IMR-90 (cell line): ENCODE measurements around the gene CHMP1B. TPM values are rescaled to one million over a fixed set of nuclear protein-coding genes. Genes with fewer than 3 reads are reported as not detected.

ENCODE experiments used
- ATAC-seq: fragments of 200-7000 bp; cut with Tn5 transposase; 2 replicates; pipeline ENCODE4 v1.9.1; 2020; ENCODE audit warnings: low read depth, mild to moderate bottlenecking, moderate library complexity
- BruUV-seq: library from RNA; stranded (reverse); fragments of 400-500 nt; replicated peaks from 2 replicates; lab custom pipeline; 2021; lab: Mats Ljungman, UMichigan
- CTCF ChIA-PET: fragments of 300-600 bp; formaldehyde crosslinking; extraction: SDS; loops from one replicate; lab custom pipeline; 2021; ENCODE audit warnings: antibody characterized with exemption; lab: Yijun Ruan, JAX
- POLR2A ChIA-PET: fragments of 300-600 bp; sonication (Branson Sonifier 250); formaldehyde crosslinking; loops from one replicate; lab custom pipeline; 2022; ENCODE audit warnings: antibody characterized with exemption; ENCODE audit not compliant: unreplicated experiment; lab: Charles Lee
- DNase-seq: peaks from one replicate; pipeline ENCODE4 v3.0.0; 2013
- H2AFZ ChIP-seq: replicated peaks from 2 replicates; pipeline ENCODE3; 2013; ENCODE audit warnings: low read length, mild to moderate bottlenecking; ENCODE audit not compliant: poor library complexity
- H2AK5ac ChIP-seq: 2 replicates; pipeline ENCODE4 v1.6.1; 2013; ENCODE audit warnings: low read depth, low read length, inconsistent platforms
- H2AK9ac ChIP-seq: replicated peaks from 2 replicates; pipeline ENCODE3; 2013; ENCODE audit warnings: mild to moderate bottlenecking, low read depth, low read length, moderate library complexity; ENCODE audit not compliant: poor library complexity
- H2BK120ac ChIP-seq: 2 replicates; pipeline ENCODE4 v1.6.1; 2013; ENCODE audit warnings: low read depth, low read length, inconsistent platforms
- H2BK15ac ChIP-seq: 3 replicates; pipeline ENCODE4 v1.6.1; 2013; ENCODE audit warnings: low read depth, low read length, inconsistent platforms
- H2BK20ac ChIP-seq: 2 replicates; pipeline ENCODE4 v1.6.1; 2013; ENCODE audit warnings: low read depth, mild to moderate bottlenecking, inconsistent platforms, low read length, moderate library complexity
- H2BK5ac ChIP-seq: 2 replicates; pipeline ENCODE4 v1.6.1; 2013; ENCODE audit warnings: mild to moderate bottlenecking, low read depth, low read length, inconsistent platforms; ENCODE audit not compliant: poor library complexity, severe bottlenecking
- H3K14ac ChIP-seq: replicated peaks from 2 replicates; pipeline ENCODE4 v1.6.1; 2013; ENCODE audit warnings: low read depth, low read length, inconsistent platforms
- H3K18ac ChIP-seq: 2 replicates; pipeline ENCODE4 v1.6.1; 2013; ENCODE audit warnings: low read depth, low read length, control low read depth
- H3K23ac ChIP-seq: 2 replicates; pipeline ENCODE4 v1.6.1; 2013; ENCODE audit warnings: low read depth, low read length, inconsistent platforms
- H3K27ac ChIP-seq: 2 replicates; pipeline ENCODE4 v1.5.1; 2013; ENCODE audit warnings: mild to moderate bottlenecking, control low read depth, low read length; ENCODE audit not compliant: insufficient read depth
- H3K27me3 ChIP-seq: 2 replicates; pipeline ENCODE4 v1.6.1; 2013; ENCODE audit warnings: low read length; ENCODE audit not compliant: control insufficient read depth, insufficient read depth
- H3K36me3 ChIP-seq: 2 replicates; pipeline ENCODE4 v1.6.1; 2013; ENCODE audit warnings: low read length, mixed read lengths; ENCODE audit not compliant: control insufficient read depth, insufficient read depth
- H3K4ac ChIP-seq: 2 replicates; pipeline ENCODE4 v1.6.1; 2013; ENCODE audit warnings: low read depth, low read length, inconsistent platforms
- H3K4me1 ChIP-seq: 2 replicates; pipeline ENCODE4 v1.6.1; 2013; ENCODE audit warnings: low read length, mixed read lengths; ENCODE audit not compliant: control insufficient read depth, insufficient read depth
- H3K4me2 ChIP-seq: 2 replicates; pipeline ENCODE4 v1.6.1; 2013; ENCODE audit warnings: low read depth, mild to moderate bottlenecking, control low read depth, low read length, moderate library complexity
- H3K4me3 ChIP-seq: 2 replicates; pipeline ENCODE4 v1.5.1; 2013; ENCODE audit warnings: low read depth, mild to moderate bottlenecking, control low read depth, low read length, moderate library complexity; ENCODE audit not compliant: insufficient read depth
- H3K56ac ChIP-seq: 2 replicates; pipeline ENCODE4 v1.6.1; 2013; ENCODE audit warnings: low read length, inconsistent platforms; ENCODE audit not compliant: insufficient read depth; ENCODE audit errors: extremely low read depth
- H3K79me1 ChIP-seq, 2 experiments: 2 replicates each; pipeline ENCODE4 v1.6.1; 2013; ENCODE audit warnings: low read length in 2 of 2, inconsistent platforms in 1 of 2, low read depth in 1 of 2
- H3K9ac ChIP-seq: 2 replicates; pipeline ENCODE4 v1.6.1; 2013; ENCODE audit warnings: low read depth, low read length, control low read depth
- H3K9me1 ChIP-seq: 2 replicates; pipeline ENCODE4 v1.6.1; 2013; ENCODE audit warnings: low read length, inconsistent platforms; ENCODE audit not compliant: insufficient read depth
- H3K9me3 ChIP-seq: 2 replicates; pipeline ENCODE4 v1.6.1; 2013; ENCODE audit warnings: low read length; ENCODE audit not compliant: control insufficient read depth, insufficient read depth
- H4K20me1 ChIP-seq: 2 replicates; pipeline ENCODE4 v1.6.1; 2013; ENCODE audit warnings: low read length, inconsistent platforms; ENCODE audit not compliant: insufficient read depth
- H4K5ac ChIP-seq: 2 replicates; pipeline ENCODE4 v1.6.1; 2013; ENCODE audit warnings: mild to moderate bottlenecking, low read depth, low read length, control low read depth
- H4K8ac ChIP-seq, 2 experiments: 2 replicates each; pipeline ENCODE4 v1.6.1; 2013; ENCODE audit warnings: low read depth in 2 of 2, low read length in 2 of 2, control low read depth in 1 of 2, inconsistent platforms in 1 of 2
- H4K91ac ChIP-seq: 2 replicates; pipeline ENCODE4 v1.6.1; 2013; ENCODE audit warnings: low read depth, low read length, inconsistent platforms; ENCODE audit not compliant: insufficient read depth
- BHLHE40 ChIP-seq: fragments of 150-350 bp; IDR thresholded peaks from 2 replicates; pipeline ENCODE4 v1.6.1; 2016; ENCODE audit warnings: mild to moderate bottlenecking, low read depth, low read length
- CHD1 ChIP-seq: IDR thresholded peaks from 2 replicates; pipeline ENCODE4 v1.6.1; 2012; ENCODE audit warnings: low read depth, low read length, improper control_type of control experiment
- FOS ChIP-seq: fragments of 150-350 bp; IDR thresholded peaks from 2 replicates; pipeline ENCODE4 v1.6.1; 2016; ENCODE audit warnings: low read depth, low read length
- MAFK ChIP-seq: IDR thresholded peaks from 2 replicates; pipeline ENCODE4 v1.6.1; 2012; ENCODE audit warnings: low read depth, low read length, improper control_type of control experiment
- MAZ ChIP-seq: IDR thresholded peaks from 2 replicates; pipeline ENCODE4 v1.6.1; 2012; ENCODE audit warnings: low read depth, mild to moderate bottlenecking, low read length, improper control_type of control experiment, moderate library complexity, borderline replicate concordance
- MXI1 ChIP-seq: IDR thresholded peaks from 2 replicates; pipeline ENCODE4 v1.6.1; 2012; ENCODE audit warnings: low read depth, mild to moderate bottlenecking, low read length, moderate library complexity, borderline replicate concordance
- NFE2L2 ChIP-seq: fragments of 150-350 bp; IDR thresholded peaks from 2 replicates; pipeline ENCODE4 v1.6.1; 2016; ENCODE audit warnings: low read depth, mild to moderate bottlenecking, low read length
- POLR2A ChIP-seq: IDR thresholded peaks from 2 replicates; pipeline ENCODE4 v1.6.1; 2012; ENCODE audit warnings: mild to moderate bottlenecking, low read depth, low read length
- RCOR1 ChIP-seq: IDR thresholded peaks from 2 replicates; pipeline ENCODE4 v1.6.1; 2012; ENCODE audit warnings: mild to moderate bottlenecking, low read length, improper control_type of control experiment; ENCODE audit not compliant: insufficient replicate concordance
- RFX5 ChIP-seq: IDR thresholded peaks from 2 replicates; pipeline ENCODE4 v1.8.0; 2012; ENCODE audit warnings: low read depth, mild to moderate bottlenecking, low read length, moderate library complexity
- SMC3 ChIP-seq: fragments of 150-350 bp; IDR thresholded peaks from 2 replicates; pipeline ENCODE4 v1.6.1; 2016; ENCODE audit warnings: low read depth, mild to moderate bottlenecking, antibody characterized with exemption, low read length, moderate library complexity
- WGBS, 2 experiments: methylation state at CpG; one replicate each; pipeline versions ENCODE4 v1.1.5 to v1.1.7; 2013; ENCODE audit warnings: missing lambda C conversion rate in 2 of 2; ENCODE audit not compliant: insufficient read length in 1 of 2; ENCODE audit errors: extremely low coverage in 2 of 2; 5-methylcytosine and 5-hydroxymethylcytosine counted together
- dilution Hi-C: fragments of 300-500 bp; cut with HindIII; formaldehyde crosslinking; loops from one replicate; pipeline ENCODE4 v1.14.3; 2018; ENCODE audit warnings: low sequenced_read_pairs; ENCODE audit not compliant: unreplicated experiment
- in situ Hi-C: fragments of 300-500 bp; cut with MboI; formaldehyde crosslinking; loops from 3 replicates; pipeline ENCODE4 v1.14.3; 2019; ENCODE audit warnings: low sequenced_read_pairs, inconsistent platforms, mixed read lengths
- intact Hi-C: fragments of 100-400 bp; cut with micrococcal nuclease; formaldehyde crosslinking; loops from 2 replicates; pipeline ENCODE4 v1.10.0; 2022
- polyA plus RNA-seq, 3 experiments: library from polyadenylated mRNA; depleted of rRNA; stranded (reverse); fragments of >200 nt; gene quantifications; 2 replicates each; pipeline ENCODE4 v1.2.3, GENCODE V29; 2012; ENCODE audit warnings: low replicate concordance in 1 of 3
- total RNA-seq: library from RNA; depleted of rRNA; stranded (reverse); fragments of >200 nt; gene quantifications from 2 replicates; pipeline ENCODE4 v1.2.3, GENCODE V29; 2012
- TF ChIP-seq, protein P1 (sequence below): fragments of 150-350 bp; IDR thresholded peaks from 2 replicates; pipeline ENCODE4 v1.6.1; 2016; ENCODE audit warnings: low read depth, mild to moderate bottlenecking, low read length, moderate library complexity, borderline replicate concordance
- TF ChIP-seq, protein P2 (sequence below): fragments of 150-350 bp; IDR thresholded peaks from 2 replicates; pipeline ENCODE4 v1.6.1; 2017; ENCODE audit warnings: mild to moderate bottlenecking, antibody characterized with exemption, low read length, low read depth

CHMP1B gene
- total and polyA plus RNA-seq, 2 of the 4 experiments (the other 2 are of a cell fraction) = 21.1 to 39.4 TPM

DNA sequence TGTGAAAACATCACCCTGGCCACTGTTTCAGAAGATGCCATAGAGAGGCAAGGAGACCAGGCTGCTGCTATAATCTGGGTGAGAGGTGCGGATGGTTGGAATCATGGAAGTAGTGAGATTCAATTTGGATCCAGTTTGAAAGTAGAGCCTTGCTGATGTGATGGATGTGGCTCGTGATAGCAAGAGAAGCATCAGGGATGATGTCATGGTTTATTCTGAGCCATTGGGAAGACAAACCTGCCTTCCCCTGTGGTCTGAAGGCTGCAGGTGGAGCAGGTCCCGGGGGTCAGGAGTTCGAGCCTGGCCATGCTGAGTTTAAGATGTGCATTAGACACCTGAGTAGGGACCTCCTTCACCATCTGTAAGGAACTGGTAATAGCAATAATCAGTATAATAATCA is 49.6 kb upstream of the CHMP1B start:
- Histone ChIP-seq H2AK5ac (no peak overlapping the region), H3K56ac (no peak overlapping the region), H4K5ac (no peak overlapping the region), H3K18ac (no peak overlapping the region), H3K4me3 (no peak overlapping the region), H3K27ac (no peak overlapping the region), H2BK120ac (no peak overlapping the region), H2AK9ac (no peak overlapping the region), H3K4ac (no peak overlapping the region), H3K79me1 (no peaks in the 10 kb centered on the region), H2AFZ (no peak overlapping the region), H3K9me3 (no peaks in the 10 kb centered on the region), H3K9me1 (no peaks in the 10 kb centered on the region), H2BK15ac (no peak overlapping the region), H3K4me1 (no peaks in the 10 kb centered on the region; the same call in 1 of the 2 replicates), H4K20me1 (no peaks in the 10 kb centered on the region), H2BK5ac (no peak overlapping the region), H3K23ac (no peak overlapping the region), H4K91ac (no peak overlapping the region), H3K9ac (no peak overlapping the region), H2BK20ac (no peak overlapping the region), H3K14ac (no peak overlapping the region), H4K8ac (no peak overlapping the region), H3K4me2 (no peak overlapping the region), H3K36me3 (no peaks in the 10 kb centered on the region), H3K27me3 (peaks cover 10% of the 10 kb centered on the region)
- no peak for TF ChIP-seq FOS
- no peak for TF ChIP-seq RCOR1
- no peak for TF ChIP-seq MXI1
- no peak for TF ChIP-seq SMC3
- no peak for TF ChIP-seq CHD1
- TF ChIP-seq BHLHE40 = no peak
- no peak for TF ChIP-seq NFE2L2
- TF ChIP-seq RFX5 = no peak
- TF ChIP-seq POLR2A = no peak
- TF ChIP-seq MAFK = no peak
- TF ChIP-seq, protein P1, sequence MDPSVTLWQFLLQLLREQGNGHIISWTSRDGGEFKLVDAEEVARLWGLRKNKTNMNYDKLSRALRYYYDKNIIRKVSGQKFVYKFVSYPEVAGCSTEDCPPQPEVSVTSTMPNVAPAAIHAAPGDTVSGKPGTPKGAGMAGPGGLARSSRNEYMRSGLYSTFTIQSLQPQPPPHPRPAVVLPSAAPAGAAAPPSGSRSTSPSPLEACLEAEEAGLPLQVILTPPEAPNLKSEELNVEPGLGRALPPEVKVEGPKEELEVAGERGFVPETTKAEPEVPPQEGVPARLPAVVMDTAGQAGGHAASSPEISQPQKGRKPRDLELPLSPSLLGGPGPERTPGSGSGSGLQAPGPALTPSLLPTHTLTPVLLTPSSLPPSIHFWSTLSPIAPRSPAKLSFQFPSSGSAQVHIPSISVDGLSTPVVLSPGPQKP = no peak
- TF ChIP-seq MAZ = no peak
- TF ChIP-seq, protein P2, sequence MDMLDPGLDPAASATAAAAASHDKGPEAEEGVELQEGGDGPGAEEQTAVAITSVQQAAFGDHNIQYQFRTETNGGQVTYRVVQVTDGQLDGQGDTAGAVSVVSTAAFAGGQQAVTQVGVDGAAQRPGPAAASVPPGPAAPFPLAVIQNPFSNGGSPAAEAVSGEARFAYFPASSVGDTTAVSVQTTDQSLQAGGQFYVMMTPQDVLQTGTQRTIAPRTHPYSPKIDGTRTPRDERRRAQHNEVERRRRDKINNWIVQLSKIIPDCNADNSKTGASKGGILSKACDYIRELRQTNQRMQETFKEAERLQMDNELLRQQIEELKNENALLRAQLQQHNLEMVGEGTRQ = no peak
- ChIA-PET CTCF (no interaction called here), POLR2A (no interaction called here)
- in situ Hi-C loops = no loop called here
- dilution Hi-C loops = no loop called here
- BruUV-seq = no TSS peak
- DNase-seq = no peak
- WGBS, 2 experiments = 54% methylated on average over 2 of the region's 4 CpGs; no CpG with 5 or more reads in 1 of the 2 experiments
- no peak for ATAC-seq
- intact Hi-C loops = no loop called here
